GM12891 (cell line): ENCODE data around the gene USP34.
"Not testable (repeated sequence)": the region's sequence is repeated elsewhere in the genome, so short reads cannot be mapped to it uniquely, and the experiment has no call there.

ENCODE experiments used
- DNase-seq: peaks from one replicate; pipeline ENCODE4 v3.0.0; 2011; ENCODE audit warnings: low spot score; ENCODE audit not compliant: insufficient read length
- FAIRE-seq: peaks from 2 replicates; lab custom pipeline; 2011; peaks lifted over from hg19 to GRCh38; lab: Jason Lieb, UNC
- PAX5 ChIP-seq: IDR thresholded peaks from 2 replicates; pipeline ENCODE4 v1.6.1; 2011; ENCODE audit warnings: low read length, moderate library complexity, mild to moderate bottlenecking; ENCODE audit not compliant: insufficient read depth, severe bottlenecking
- POLR2A ChIP-seq: IDR thresholded peaks from 2 replicates; pipeline ENCODE4 v1.6.1; 2011; ENCODE audit warnings: low read depth, low read length, control low read depth
- POLR2AphosphoS5 ChIP-seq: IDR thresholded peaks from 2 replicates; pipeline ENCODE4 v1.6.1; 2011; ENCODE audit warnings: low read depth, low read length, control low read depth
- POU2F2 ChIP-seq: IDR thresholded peaks from 2 replicates; pipeline ENCODE4 v1.6.1; 2011; ENCODE audit warnings: low read depth, mild to moderate bottlenecking, control low read depth, low read length, moderate library complexity
- SPI1 ChIP-seq: IDR thresholded peaks from 2 replicates; pipeline ENCODE4 v1.6.1; 2011; ENCODE audit warnings: low read depth, low read length, control low read depth
- TAF1 ChIP-seq: IDR thresholded peaks from 2 replicates; pipeline ENCODE4 v1.6.1; 2011; ENCODE audit warnings: low read depth, low read length, control low read depth

Gene USP34

DNA sequence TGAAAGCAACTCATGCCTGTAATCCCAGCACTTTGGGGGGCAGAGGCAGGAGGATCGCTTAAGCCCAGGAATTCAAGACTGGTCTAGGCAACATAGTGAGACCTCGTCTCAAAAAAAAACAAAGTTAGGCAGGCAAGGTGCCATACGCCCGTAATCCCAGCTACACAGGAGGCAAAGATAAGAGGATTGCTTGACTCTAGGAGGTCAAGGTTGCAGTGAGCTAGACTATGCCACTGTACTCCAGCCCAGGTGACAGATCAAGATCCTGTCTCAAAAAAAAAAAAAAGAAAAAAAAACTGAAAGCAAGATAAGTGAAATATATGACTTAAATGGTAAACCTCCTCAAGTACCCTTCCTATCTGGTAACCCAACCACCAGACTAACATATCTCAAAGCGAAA lies 59.8 kb downstream of the USP34 start:
- TF ChIP-seq TAF1 (no peak), POLR2AphosphoS5 (no peak), SPI1 (no peak), POLR2A (no peak), PAX5 (no peak), POU2F2 (no peak)
- DNase-seq (no peak), FAIRE-seq (no peak)

DNA sequence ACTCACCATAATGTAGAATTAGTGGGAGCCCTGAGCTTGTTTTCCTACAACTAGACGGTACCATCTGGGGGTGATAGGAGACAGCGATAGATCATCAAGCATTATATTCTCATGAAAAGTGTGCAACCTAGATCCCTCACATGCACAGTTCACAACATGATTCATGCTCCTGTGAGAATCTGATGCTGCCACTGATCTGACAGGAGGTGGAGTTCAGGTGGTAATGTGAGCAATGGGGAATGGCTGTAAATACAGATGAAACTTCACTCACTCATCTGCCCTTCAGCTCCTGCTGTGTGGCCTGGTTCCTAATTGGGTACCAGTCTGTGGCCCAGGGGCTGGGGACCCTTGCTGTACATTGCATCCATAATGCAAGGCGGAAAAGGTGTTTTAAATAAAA lies 60.7 kb downstream of the USP34 start:
- no peak for TF ChIP-seq PAX5
- no peak for TF ChIP-seq TAF1
- TF ChIP-seq SPI1 = no peak
- TF ChIP-seq POLR2A = no peak

DNA sequence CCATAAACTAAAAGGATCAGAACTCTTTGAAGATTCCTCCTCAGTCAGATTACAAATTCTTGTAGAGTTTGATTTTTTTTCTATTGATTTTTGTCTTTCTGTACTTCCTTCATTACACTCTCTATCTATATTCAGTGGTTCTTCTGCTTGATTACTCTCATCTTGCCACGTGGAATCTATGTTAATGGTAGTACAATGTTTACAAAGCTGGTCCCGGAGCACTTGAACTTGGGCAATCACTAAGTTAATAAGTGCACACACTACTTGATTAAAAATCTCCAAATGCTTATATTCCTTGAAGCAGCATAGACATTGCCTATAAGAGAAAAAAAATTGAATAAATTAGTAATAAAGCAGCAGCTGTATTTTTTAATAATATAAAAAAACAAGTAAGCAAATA lies 65.1 kb downstream of the USP34 start:
- DNase-seq = no peak
- no peak for FAIRE-seq
- TF ChIP-seq SPI1 = no peak
- TF ChIP-seq POLR2A = no peak
- no peak for TF ChIP-seq TAF1
- TF ChIP-seq PAX5 = no peak
- TF ChIP-seq POLR2AphosphoS5 = no peak
- TF ChIP-seq POU2F2 = no peak

More for the DNA sequence above, 60.7 kb downstream of the USP34 start:
- FAIRE-seq (no peak), DNase-seq (no peak)

DNA sequence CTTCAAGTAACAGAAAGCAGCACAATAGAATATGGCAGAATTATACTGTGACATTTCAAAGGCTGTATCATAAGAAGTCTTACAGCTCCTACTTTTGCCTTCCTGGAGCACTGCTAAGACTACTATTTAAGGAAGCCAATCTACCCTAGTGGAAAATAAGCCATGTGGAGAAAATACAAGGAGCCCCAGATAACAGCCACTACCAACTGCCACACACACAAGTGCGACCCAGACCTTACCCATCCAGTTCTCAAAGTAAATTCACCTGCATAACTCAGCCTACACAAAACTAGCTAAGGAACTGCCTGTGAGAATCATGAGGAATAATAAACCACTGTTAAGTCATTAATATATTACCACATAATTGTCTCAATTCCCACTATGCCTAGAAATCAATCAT lies 66.4 kb downstream of the USP34 start:
- no peak for FAIRE-seq
- no peak for DNase-seq
- TF ChIP-seq TAF1 (no peak), PAX5 (no peak), POLR2AphosphoS5 (no peak), POU2F2 (no peak), SPI1 (no peak), POLR2A (no peak)

DNA sequence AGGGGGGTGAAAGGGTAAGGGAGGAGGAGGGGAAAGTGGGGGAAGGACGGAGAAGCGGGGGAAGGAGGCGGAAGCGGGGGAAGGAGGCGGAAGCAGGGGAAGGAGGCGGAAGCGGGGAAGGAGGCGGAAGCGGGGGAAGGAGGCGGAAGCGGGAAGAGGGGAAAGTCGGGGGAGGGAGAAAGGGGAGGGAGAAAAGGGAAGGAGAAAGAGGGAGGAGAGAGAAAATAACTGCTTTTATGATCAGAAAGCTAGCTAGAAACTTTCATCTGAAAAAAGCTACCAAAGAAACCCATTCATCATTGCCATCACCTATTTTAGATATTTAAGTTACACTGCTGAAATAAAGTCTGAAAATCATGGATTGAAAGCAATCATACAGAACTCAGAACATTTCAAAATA lies 72.5 kb downstream of the USP34 start:
- TF ChIP-seq PAX5 (no peak), POLR2A (no peak), POLR2AphosphoS5 (no peak), SPI1 (no peak), TAF1 (no peak), POU2F2 (no peak)
- DNase-seq (no peak), FAIRE-seq (no peak)

DNA sequence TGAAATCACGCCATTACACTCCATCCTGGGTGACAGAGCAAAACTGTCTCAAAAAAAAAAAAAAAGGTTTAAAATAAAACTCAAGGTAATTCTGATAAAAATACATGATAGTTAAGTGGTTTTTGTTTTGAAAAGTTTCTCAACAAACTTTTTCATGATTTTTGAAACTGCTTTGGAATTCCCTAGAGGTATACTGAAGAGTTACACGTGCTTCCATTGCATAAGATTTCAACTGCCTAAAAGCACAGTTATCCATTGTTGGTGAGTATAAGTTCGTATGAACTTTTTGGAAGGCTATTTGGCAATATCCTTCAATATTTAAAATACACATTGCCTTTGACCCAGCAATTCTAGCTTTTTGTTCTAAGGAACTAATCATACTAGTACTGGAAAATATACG lies 74.9 kb downstream of the USP34 start:
- no peak for DNase-seq
- TF ChIP-seq POLR2A = no peak
- no peak for TF ChIP-seq POLR2AphosphoS5
- no peak for TF ChIP-seq SPI1
- TF ChIP-seq POU2F2 = no peak
- no peak for TF ChIP-seq PAX5
- TF ChIP-seq TAF1 = no peak
- no peak for FAIRE-seq

DNA sequence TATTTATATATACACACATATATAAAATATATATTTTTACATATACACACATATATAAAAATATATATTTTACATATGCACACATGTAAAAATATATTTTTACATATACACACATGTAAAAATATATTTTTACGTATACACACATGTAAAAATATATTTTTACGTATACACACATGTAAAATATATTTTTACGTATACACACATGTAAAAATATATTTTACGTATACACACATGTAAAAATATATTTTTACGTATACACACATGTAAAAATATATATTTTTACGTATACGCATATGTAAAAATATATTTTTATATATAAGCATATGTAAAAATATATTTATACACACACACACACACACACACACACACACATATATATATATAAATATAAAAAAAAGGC lies 83.3 kb downstream of the USP34 start:
- DNase-seq, FAIRE-seq: not testable (repeated sequence)

DNA sequence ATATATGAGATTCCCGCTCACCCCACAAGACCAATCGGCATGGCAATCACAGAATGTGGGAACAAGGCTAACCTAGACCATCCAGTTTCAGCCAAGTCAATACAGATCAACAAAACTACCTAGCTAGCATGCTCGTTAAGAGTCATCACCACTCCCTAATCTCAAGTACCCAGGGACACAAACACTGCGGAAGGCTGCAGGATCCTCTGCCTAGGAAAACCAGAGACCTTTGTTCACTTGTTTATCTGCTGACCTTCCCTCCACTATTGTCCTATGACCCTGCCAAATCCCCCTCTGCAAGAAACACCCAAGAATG lies 90.0 kb downstream of the USP34 start:
- not testable (repeated sequence) for DNase-seq, FAIRE-seq

DNA sequence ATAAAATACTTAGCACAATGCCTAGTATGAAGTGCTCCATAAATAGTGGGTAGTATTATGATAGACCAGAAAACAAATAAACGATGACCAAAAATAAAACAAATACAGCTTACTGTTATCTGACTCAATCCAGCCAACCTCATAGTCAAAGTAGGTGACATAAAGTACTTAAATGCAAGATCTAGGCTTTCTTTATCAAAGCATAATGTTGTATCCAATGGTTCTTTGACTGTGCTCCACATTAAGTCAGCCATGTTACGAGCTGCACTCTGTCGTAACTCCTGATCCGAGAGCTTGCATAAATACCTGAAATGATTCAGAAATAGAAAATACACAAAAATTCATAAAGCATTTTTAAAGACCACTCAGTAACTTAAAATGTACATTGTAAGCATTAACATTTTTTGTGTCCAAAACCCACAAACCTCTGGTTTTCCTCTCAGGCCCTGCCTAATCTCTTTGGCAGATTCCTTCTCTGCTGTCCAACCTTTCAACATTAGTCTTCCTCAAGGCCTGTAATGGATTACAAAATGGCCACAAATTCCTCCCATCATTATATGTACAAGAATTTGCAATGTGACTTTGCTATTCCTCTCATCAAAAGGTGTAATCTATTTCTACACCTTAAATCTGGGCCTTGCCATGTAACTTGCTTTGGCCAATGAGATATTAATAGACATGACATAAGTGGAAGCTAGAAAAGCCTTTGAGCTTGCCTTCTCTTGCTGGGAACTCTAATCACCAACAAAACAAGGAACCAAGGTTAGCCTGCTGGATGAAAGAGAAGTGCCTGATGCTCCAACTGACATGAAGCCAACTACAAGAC lies 90.6 kb downstream of the USP34 start:
- no peak for FAIRE-seq
- TF ChIP-seq POLR2A (no peak), POLR2AphosphoS5 (no peak), POU2F2 (no peak), TAF1 (no peak), PAX5 (no peak)

DNA sequence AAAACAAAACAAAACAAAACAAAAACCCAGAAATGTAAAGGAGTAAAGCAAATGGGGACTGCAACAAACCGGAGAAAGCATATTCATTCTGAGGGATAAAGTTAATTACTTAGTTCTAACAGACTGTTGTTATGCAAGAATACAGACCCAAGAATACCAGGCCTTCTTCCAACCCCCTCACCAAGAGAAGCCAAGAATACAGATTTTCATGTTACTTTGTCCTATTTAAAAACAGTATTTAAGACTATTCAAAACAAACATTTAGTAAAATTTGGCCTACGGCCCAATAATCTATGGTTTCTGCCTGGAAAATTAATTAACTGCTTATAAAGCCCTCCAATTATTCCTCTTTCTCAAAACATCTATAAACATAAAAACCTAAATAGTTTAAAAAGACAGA lies 91.4 kb downstream of the USP34 start:
- FAIRE-seq (no peak), DNase-seq (no peak)
- TF ChIP-seq POU2F2 (no peak), TAF1 (no peak), PAX5 (no peak), POLR2AphosphoS5 (no peak), POLR2A (no peak), SPI1 (no peak)

More for the DNA sequence above, 90.6 kb downstream of the USP34 start:
- DNase-seq = no peak

DNA sequence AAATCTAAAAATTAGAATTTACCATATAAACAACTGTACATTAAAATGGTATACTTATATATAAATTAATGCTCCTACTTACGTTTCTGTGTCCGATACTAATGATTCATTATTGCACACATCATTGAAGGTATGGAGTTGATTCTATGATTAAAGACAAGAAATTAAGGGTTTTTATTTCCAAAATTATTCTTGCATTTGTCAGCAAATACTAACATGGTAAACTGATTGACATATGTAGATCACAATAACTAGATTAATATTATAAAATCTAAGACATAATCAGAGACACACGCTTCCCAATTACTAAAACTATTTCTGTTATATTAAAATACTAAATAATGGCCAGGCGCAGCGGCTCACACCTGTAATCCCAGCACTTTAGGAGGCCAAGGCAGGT lies 92.6 kb downstream of the USP34 start:
- FAIRE-seq (no peak), DNase-seq (no peak)
- TF ChIP-seq POLR2A (no peak), SPI1 (no peak), PAX5 (no peak), POLR2AphosphoS5 (no peak), TAF1 (no peak), POU2F2 (no peak)

DNA sequence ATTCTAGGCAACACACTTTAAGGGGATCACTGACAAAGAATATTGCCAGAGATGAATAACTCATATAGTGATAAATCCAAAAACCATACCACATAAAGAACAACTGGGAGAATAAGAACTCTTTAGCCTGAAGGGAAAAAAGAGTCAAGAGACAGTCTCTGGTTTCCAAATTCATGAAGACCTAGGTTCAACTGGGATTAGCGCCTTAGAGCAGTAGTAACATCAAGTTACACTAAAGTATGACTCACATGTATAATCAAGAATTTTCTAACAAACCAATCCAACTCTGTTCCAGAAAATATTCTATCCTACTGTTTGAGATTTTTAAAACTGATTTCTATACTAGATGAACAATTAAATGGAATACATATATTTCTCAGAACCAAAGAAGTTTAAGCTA lies 93.8 kb downstream of the USP34 start:
- TF ChIP-seq POLR2A (no peak), SPI1 (no peak), POLR2AphosphoS5 (no peak), PAX5 (no peak), TAF1 (no peak), POU2F2 (no peak)
- no peak for DNase-seq
- FAIRE-seq = no peak
